Sigmoid colon (tissue), 7 donors: ENCODE results near the gene CRTAC1. TPM values are rescaled to one million over a fixed set of nuclear protein-coding genes. Genes with fewer than 3 reads are reported as not detected.

ENCODE experiments used
- DNase-seq: peaks from one replicate; pipeline ENCODE4 v3.0.0-alpha.2; 2019
- H3K27ac ChIP-seq, 4 donors: fragments of 200-600 bp; sonication (generic); one replicate each; pipeline ENCODE4 v1.5.1; 2016 to 2019; ENCODE audit warnings: mild to moderate bottlenecking in 1 of 4
- H3K27me3 ChIP-seq, 3 donors: fragments of 200-600 bp; sonication (generic); one replicate each; pipeline ENCODE4 v1.5.1; 2019; ENCODE audit warnings: mild to moderate bottlenecking in 1 of 3
- H3K36me3 ChIP-seq, 4 donors: fragments of 200-600 bp; sonication (generic); one replicate each; pipeline ENCODE4 v1.5.1; 2016 to 2019
- H3K4me1 ChIP-seq, 4 donors: fragments of 200-600 bp; sonication (generic); one replicate each; pipeline ENCODE4 v1.5.1; 2017 to 2019
- H3K4me3 ChIP-seq, 4 donors: fragments of 200-600 bp; sonication (generic); one replicate each; pipeline ENCODE4 v1.5.1; 2017 to 2019; ENCODE audit warnings: mild to moderate bottlenecking in 2 of 4, moderate library complexity in 1 of 4
- H3K9me3 ChIP-seq, 4 donors: fragments of 200-600 bp in 3 of 4; sonication (generic) in 3 of 4; one replicate each; pipeline versions ENCODE4 v1.5.1 to v1.6.1; 2013 to 2019
- EP300 ChIP-seq, 4 donors: sonication (generic); formaldehyde crosslinking; IDR thresholded peaks; one replicate each; pipeline ENCODE4 v1.6.1; 2017; ENCODE audit warnings: antibody characterized with exemption in 4 of 4
- POLR2A ChIP-seq, 2 donors: fragments of 450-650 bp; IDR thresholded peaks; one replicate each; pipeline ENCODE4 v1.6.1; 2016; ENCODE audit warnings: antibody characterized with exemption in 2 of 2, mild to moderate bottlenecking in 2 of 2, moderate library complexity in 2 of 2
- POLR2AphosphoS5 ChIP-seq, 4 donors: sonication (generic); formaldehyde crosslinking; IDR thresholded peaks; one replicate each; pipeline ENCODE4 v1.6.1; 2017; ENCODE audit warnings: antibody characterized with exemption in 4 of 4
- WGBS, 2 donors: extraction: QIAGEN DNeasy Blood & Tissue Kit; methylation state at CpG; one replicate each; pipeline ENCODE4 v1.1.7; 2013; 5-methylcytosine and 5-hydroxymethylcytosine counted together
- intact Hi-C: fragments of 100-400 bp; cut with DNase I; formaldehyde crosslinking; loops from one replicate; pipeline ENCODE4 v1.15.1; 2023
- polyA plus RNA-seq, 3 donors: library from polyadenylated mRNA; stranded (reverse); fragments of 200-250 nt; gene quantifications; one replicate each; pipeline ENCODE4 v1.2.3, GENCODE V29; 2013
- total RNA-seq, 4 donors: library from RNA; depleted of rRNA; stranded (reverse); fragments of >200 nt; gene quantifications; one replicate each; pipeline ENCODE4 v1.1.0, GENCODE V29; 2016
- TF ChIP-seq, protein P1 (sequence below), 4 experiments: fragments of 450-650 bp in 3 of 4; fragments of 200-600 bp in 1 of 4; IDR thresholded peaks; one replicate each; pipeline ENCODE4 v1.5.1; 2016 to 2019; ENCODE audit warnings: antibody characterized with exemption in 4 of 4, mild to moderate bottlenecking in 3 of 4, moderate library complexity in 2 of 4
- donor health status: healthy with polysubstance abuse.
- donor health status: Bipolar disorder and iron deficiency.
- donor health status: healthy.

The CRTAC1 gene
- total and polyA plus RNA-seq, 7 donors, result 1.2 to 6.4 (median 2.6) TPM; not detected in 1

DNA sequence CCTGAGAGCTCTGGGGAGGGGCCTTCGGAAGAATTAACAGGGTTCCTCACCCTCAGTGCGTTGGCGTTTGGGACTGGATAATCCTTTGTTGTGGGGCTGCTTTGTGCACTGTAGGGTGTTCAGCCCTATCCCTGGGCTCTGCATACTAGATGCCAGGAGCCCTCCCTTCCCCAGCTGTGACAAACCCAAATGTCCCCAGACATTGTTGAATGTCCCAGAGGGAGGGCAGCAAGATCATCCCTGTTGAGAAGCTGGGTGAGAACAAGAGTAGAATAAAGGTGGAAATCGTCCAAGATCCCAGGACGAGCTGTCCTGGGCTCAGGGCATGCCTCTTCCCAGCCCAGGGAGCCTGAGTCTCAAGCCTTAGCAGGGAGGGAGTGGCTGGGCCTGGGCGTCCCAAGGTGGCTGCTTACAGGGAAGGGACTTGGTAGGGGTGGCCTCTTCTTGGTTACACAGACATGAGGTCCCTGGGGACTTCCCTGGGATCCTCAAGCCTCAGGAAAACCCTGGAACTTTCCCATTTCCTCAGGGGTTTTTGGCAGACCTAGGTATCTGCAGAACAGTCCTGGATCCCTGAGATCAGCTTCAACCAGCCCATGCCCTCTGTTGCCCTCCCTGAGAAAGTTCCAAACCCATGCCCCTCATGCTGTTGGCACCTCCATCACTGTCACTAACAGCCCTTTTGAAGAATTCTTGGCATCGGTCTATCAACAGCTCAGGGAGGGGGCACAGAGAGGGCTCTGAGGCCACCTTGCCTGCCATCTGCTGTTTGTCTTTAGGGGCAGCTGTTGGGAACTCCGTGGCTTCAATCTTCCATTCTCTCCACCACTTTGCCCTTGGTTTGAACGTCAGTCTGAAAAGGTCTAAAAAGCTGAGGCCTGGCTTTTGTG lies 127.0 kb downstream of the CRTAC1 start:
- Histone ChIP-seq H3K4me3 (no peak overlapping the region), H3K27ac (no peak overlapping the region), H3K27me3 (peaks cover 0 to 31% (median 0%) of the 10 kb centered on the region in 3 donors), H3K36me3 (no peaks in the 10 kb centered on the region), H3K4me1 (no peaks in the 10 kb centered on the region), H3K9me3 (no peaks in the 10 kb centered on the region)
- no peak for DNase-seq
- 69 to 75% methylated on average over 9 of the region's 9 CpGs for WGBS, 2 donors
- intact Hi-C loops, result no loop called here
- TF ChIP-seq POLR2AphosphoS5 (IDR thresholded peaks at IDR 0.05) (no peak), EP300 (IDR thresholded peaks at IDR 0.05) (no peak), POLR2A (IDR thresholded peaks at IDR 0.05) (no peak)
- TF ChIP-seq, protein P1, sequence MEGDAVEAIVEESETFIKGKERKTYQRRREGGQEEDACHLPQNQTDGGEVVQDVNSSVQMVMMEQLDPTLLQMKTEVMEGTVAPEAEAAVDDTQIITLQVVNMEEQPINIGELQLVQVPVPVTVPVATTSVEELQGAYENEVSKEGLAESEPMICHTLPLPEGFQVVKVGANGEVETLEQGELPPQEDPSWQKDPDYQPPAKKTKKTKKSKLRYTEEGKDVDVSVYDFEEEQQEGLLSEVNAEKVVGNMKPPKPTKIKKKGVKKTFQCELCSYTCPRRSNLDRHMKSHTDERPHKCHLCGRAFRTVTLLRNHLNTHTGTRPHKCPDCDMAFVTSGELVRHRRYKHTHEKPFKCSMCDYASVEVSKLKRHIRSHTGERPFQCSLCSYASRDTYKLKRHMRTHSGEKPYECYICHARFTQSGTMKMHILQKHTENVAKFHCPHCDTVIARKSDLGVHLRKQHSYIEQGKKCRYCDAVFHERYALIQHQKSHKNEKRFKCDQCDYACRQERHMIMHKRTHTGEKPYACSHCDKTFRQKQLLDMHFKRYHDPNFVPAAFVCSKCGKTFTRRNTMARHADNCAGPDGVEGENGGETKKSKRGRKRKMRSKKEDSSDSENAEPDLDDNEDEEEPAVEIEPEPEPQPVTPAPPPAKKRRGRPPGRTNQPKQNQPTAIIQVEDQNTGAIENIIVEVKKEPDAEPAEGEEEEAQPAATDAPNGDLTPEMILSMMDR (IDR thresholded peaks at IDR 0.05), result no peak

DNA sequence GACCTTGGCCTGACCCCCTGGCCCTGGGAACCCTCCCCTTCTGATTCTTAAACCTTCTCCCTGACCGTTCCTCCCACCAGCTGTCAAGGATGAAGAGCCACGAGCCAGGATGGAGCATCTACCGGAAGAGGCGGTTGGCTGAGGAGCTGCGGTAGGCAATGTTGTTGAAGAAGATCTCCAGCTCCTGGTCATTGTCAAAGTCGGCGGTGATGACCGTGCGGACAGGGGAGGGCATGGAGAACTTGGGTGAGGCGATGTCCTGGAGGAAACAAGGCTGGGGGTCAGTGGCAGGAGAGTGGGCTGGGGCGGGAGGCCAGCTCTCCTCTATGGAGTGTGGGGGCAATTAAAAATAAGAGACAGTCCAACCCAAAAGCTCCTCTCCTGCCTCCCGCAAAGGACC lies 129.0 kb downstream of the CRTAC1 start:
- DNase-seq, result no peak
- Histone ChIP-seq H3K36me3 (no peaks in the 10 kb centered on the region), H3K4me3 (no peak overlapping the region), H3K27me3 (peaks cover 0 to 29% (median 0%) of the 10 kb centered on the region in 3 donors), H3K4me1 (no peaks in the 10 kb centered on the region), H3K9me3 (no peaks in the 10 kb centered on the region), H3K27ac (no peak overlapping the region)
- 91 to 92% methylated on average over 12 of the region's 12 CpGs for WGBS, 2 donors
- intact Hi-C loops, result no loop called here
- TF ChIP-seq, protein P1 (IDR thresholded peaks at IDR 0.05), result no peak
- TF ChIP-seq EP300 (IDR thresholded peaks at IDR 0.05) (no peak), POLR2AphosphoS5 (IDR thresholded peaks at IDR 0.05) (no peak)

DNA sequence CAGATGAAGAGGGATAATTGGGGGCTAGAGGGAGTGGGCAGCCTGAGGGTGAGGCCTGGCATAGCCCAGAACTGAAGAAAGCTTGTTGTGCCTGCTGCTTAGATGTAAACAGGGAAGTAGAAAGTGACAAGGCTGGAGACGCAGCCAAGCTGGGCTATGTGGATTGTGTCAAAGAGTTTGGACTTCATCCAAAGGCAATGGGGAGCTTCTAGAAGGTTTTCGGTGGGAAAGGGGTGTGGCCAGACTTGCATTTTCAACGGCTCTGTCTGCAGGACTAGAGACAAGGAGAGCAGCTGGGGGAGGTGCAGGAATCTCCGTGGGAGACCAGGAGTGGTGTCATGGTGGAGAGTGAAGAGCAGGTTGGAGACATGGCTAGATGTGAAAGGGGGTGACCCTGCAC lies 132.0 kb downstream of the CRTAC1 start:
- Histone ChIP-seq H3K27me3 (peaks cover 0 to 26% (median 2%) of the 10 kb centered on the region in 3 donors), H3K27ac (no peak overlapping the region), H3K36me3 (no peaks in the 10 kb centered on the region), H3K4me1 (no peaks in the 10 kb centered on the region), H3K9me3 (no peaks in the 10 kb centered on the region), H3K4me3 (no peak overlapping the region)
- intact Hi-C loops, result no loop called here
- DNase-seq, result no peak
- no peak for TF ChIP-seq POLR2A (IDR thresholded peaks at IDR 0.05)
- no peak for TF ChIP-seq EP300 (IDR thresholded peaks at IDR 0.05)
- WGBS, 2 donors, result 5 to 26% methylated on average over 4 of the region's 4 CpGs

DNA sequence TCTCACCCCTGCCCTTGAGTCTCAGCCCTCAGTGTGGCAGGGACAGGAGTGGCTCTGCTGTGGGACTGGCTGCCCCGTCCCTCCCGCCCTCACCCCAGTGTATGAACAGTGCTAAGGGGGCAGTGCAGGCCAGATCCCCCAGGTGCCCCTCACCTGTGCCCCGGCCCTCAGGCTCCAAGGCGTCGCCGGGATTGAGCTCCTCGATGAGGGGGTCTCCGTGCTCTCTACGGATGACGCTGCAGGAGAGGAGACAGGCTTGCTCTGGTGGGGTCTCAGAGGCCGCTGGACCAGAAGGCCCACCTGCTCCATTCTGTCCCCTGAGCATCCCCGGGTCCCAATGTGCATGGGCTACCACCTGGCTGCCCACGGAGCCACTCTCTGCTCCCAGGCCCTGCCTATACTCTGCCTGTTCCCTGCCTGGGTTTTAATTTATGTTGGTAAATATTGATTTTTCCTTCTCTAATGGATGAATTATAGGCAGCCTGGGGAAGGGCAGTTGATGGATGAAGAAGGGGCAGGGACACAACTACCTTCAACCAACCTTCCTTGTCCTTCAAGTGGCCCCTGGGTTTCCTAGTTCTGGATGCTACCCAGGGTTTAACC lies 133.6 kb downstream of the CRTAC1 start:
- 82 to 90% methylated on average over 13 of the region's 13 CpGs for WGBS, 2 donors
- Histone ChIP-seq H3K27ac (no peak overlapping the region), H3K36me3 (no peaks in the 10 kb centered on the region), H3K4me1 (no peaks in the 10 kb centered on the region), H3K9me3 (no peaks in the 10 kb centered on the region), H3K27me3 (peaks cover 0 to 30% (median 2%) of the 10 kb centered on the region in 3 donors), H3K4me3 (no peak overlapping the region)
- intact Hi-C loops, result no loop called here
- no peak for DNase-seq
- TF ChIP-seq, protein P1 (IDR thresholded peaks at IDR 0.05), result no peak
- TF ChIP-seq POLR2A (IDR thresholded peaks at IDR 0.05) (no peak), EP300 (IDR thresholded peaks at IDR 0.05) (no peak), POLR2AphosphoS5 (IDR thresholded peaks at IDR 0.05) (no peak)

DNA sequence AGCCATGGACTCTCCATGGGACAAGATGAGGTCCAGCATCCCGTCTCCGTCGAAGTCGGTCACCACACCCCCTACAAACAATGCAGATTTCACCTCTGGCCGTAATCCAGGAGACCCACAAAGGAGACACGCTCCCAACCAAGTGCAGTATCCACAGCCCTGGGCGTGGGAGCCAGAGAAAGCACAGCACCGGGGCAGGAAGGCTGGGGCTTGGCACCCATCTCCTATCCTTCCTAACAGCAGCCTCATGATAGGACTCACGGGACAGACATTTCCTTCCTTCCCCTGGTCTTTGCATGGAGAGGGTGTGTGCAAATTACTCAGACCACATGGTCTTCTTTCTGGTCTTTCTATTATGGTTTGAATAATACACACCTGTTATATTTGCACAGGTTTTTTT lies 134.5 kb downstream of the CRTAC1 start:
- intact Hi-C loops, result no loop called here
- H3K4me1 ChIP-seq, result no peaks in the 10 kb centered on the region
- TF ChIP-seq, protein P1 (IDR thresholded peaks at IDR 0.05), result no peak
- no peak for TF ChIP-seq POLR2AphosphoS5 (IDR thresholded peaks at IDR 0.05)
- no peak for TF ChIP-seq POLR2A (IDR thresholded peaks at IDR 0.05)
- TF ChIP-seq EP300 (IDR thresholded peaks at IDR 0.05), result no peak
- no peak overlapping the region for H3K4me3 ChIP-seq
- H3K9me3 ChIP-seq, result no peaks in the 10 kb centered on the region
- 68 to 70% methylated on average over 9 of the region's 9 CpGs for WGBS, 2 donors
- no peak overlapping the region for H3K27ac ChIP-seq
- peaks cover 0 to 34% (median 2%) of the 10 kb centered on the region in 3 donors for H3K27me3 ChIP-seq
- H3K36me3 ChIP-seq, result no peaks in the 10 kb centered on the region
- no peak for DNase-seq
